ENCODE results near the gene RAB43.
"Not testable (repeated sequence)": the region's sequence is repeated elsewhere in the genome, so short reads cannot be mapped to it uniquely, and the experiment has no call there.

RAB43 gene

DNA sequence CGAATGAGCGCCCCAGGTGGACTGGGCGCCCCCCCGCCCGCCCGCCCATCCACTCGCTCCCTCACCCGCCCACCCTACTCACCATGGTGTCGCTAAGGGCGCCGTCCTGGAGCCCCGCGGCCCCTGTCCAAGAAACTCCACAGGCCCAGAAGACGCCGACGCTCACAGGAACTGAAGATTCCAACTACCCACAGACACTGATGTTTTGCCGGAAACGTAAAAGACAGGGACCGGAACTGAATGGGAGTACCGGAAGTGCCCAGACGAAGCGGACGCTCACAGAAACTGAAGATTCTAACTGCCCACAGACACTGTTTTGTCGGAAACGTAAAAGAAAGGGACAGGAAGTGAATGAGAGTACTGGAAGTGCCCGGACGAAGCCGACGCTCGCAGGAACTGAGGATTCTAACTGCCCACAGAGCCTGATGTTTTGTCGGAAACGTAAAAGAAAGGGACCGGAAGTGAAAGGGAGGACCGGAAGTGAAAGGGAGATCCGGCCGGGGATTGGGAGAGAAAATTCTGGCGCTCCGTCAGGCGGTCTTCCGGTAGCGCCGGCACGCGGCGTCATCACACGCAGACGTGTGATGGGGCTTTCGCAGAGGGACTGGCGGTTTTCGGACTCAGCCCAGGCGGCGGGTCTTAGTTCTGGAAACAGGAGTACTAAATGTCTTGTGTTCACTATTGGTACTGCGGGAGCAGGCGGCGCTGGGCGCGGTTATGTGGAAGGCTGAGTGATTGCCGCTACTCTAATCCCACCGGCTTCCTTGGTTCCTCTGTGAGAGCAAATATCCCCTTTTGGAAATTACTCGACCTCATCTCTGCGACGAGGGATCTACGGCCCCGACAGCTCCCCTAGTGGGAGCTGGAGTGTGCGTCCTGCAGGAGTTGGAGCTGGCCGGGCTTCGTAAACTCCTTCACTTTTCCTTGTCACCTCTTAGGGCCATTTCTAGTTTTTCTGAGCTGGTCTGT is 39.6 kb upstream of the RAB43 start, which contains the start of gene ISY1:
ISY1 (minus strand) TSS at position 173 of the 969 bp plus-strand sequence; CDS start at position 85, 88 bp downstream.
- peak; percentile 90 for DNase-seq
- H3K36me3 ChIP-seq (replicated peaks), result peaks cover 8% of the 10 kb centered on the region
- TF ChIP-seq CTCF (IDR thresholded peaks at IDR 0.05; ENCODE audit: low read depth, low read length, missing control alignments), result peak; percentile 93
- peak within 1 kb of the TSS; percentile 88 for H3K4me3 ChIP-seq (ENCODE audit: low read depth, low read length)
- H3K27ac ChIP-seq, result peak within 1 kb of the TSS; percentile 95
- in situ Hi-C loops (cut with HindIII; ENCODE audit: low pct_ligation_motif_present, low sequenced_read_pairs), result no loop called here
- no peaks in the 10 kb centered on the region for H3K27me3 ChIP-seq (replicated peaks)

GRCh38 chr3:129144786-129145185 is 23.2 kb upstream of the RAB43 start:
- no peaks in the 10 kb centered on the region for H3K27me3 ChIP-seq (replicated peaks)
- no peak for TF ChIP-seq CTCF (IDR thresholded peaks at IDR 0.05; ENCODE audit: low read depth, low read length, missing control alignments)
- H3K4me3 ChIP-seq (ENCODE audit: low read depth, low read length), result no peak overlapping the region
- H3K27ac ChIP-seq, result no peak overlapping the region
- DNase-seq, result no peak
- H3K36me3 ChIP-seq (replicated peaks), result peaks cover 15% of the 10 kb centered on the region
- in situ Hi-C loops (cut with HindIII; ENCODE audit: low pct_ligation_motif_present, low sequenced_read_pairs), result no loop called here

- H3K4me3 ChIP-seq (ENCODE audit: low read depth, low read length); H3K27ac ChIP-seq; H3K27me3 ChIP-seq (replicated peaks); in situ Hi-C loops (cut with HindIII; ENCODE audit: low pct_ligation_motif_present, low sequenced_read_pairs); DNase-seq: not testable (repeated sequence)
- H3K36me3 ChIP-seq (replicated peaks), result peaks cover 20% of the 10 kb centered on the region
Observed at GRCh38 chr3:129141011-129141410, 19.4 kb upstream of the RAB43 start.

DNA sequence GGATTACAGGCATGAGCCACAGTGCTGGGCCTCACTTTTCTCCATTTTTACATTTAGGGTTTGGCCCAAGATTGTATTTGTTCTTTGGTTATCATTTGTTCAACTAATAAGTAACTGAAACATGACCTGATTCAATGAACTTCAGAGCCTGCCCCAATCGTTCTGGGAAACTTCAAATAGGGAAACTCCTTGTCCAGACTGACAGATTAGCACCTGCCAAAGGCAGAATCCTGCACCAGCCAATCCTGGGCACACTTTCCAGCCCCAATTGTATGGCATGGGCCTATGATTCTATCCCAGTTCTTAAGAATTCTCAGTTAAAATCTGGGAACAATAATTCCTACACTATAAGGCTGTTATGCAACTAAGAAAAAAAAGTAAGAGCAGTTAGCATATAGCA is 18.3 kb upstream of the RAB43 start:
- TF ChIP-seq CTCF (IDR thresholded peaks at IDR 0.05; ENCODE audit: low read depth, low read length, missing control alignments), result no peak
- Histone ChIP-seq H3K4me3 (ENCODE audit: low read depth, low read length) (no peak overlapping the region), H3K27me3 (replicated peaks) (no peaks in the 10 kb centered on the region), H3K27ac (no peak overlapping the region), H3K36me3 (replicated peaks) (peaks cover 18% of the 10 kb centered on the region)
- no peak for DNase-seq
- in situ Hi-C loops (cut with HindIII; ENCODE audit: low pct_ligation_motif_present, low sequenced_read_pairs), result no loop called here

DNA sequence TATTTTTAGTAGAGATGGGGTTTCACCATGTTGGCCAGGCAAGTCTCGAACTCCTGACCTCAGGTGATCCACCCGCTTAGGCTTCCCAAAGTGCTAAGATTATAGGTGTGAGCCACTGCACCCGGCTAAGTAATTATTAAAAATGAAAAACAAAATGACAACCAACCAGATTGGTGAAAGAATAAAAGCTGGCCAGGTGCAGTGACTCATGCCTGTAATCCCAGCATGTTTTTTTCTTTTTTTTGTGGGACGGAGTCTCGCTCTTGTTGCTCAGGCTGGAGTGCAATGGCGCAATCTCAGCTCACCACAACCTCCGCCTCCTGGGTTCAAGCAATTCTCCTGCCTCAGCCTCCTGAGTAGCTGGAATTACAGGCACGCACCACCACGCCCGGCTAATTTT is 14.7 kb upstream of the RAB43 start:
- DNase-seq; H3K27me3 ChIP-seq (replicated peaks); in situ Hi-C loops (cut with HindIII; ENCODE audit: low pct_ligation_motif_present, low sequenced_read_pairs); H3K4me3 ChIP-seq (ENCODE audit: low read depth, low read length); H3K27ac ChIP-seq: not testable (repeated sequence)
- H3K36me3 ChIP-seq (replicated peaks), result peaks cover 43% of the 10 kb centered on the region

DNA sequence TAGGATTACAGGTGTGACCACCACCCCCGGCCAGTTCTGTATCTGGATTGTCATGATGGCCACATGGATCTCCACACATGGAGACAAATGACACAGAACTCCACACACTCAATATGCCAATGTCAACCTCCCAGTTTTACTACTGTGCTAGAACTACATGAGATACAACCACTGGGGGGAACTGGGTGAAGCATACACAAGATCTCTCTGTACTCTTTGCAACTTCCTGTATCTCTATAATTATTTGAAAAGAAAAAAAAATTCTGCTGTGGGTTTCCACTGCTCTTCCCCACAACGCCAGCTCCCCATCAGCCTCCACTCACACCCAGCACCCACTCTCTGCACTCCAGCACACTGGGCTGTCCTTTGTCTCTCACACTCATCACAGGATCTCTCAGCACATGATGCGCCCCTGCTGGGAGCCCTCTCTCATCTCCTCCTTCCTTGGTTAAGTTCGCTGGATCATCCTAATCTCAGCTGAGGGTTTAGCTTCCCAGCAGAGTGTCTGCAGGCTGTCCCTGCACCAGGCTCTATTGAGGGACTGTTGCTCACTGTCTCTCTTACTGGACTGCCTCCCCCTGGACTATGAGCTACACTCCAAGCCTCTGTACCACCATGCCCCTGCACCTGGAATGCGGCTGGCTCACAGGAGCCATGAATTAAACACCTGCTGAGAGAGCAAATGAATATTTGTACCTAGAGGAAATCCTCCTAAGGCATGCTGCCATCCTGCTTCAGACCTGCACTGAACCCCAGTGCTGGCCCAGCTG is 10.7 kb upstream of the RAB43 start:
- H3K36me3 ChIP-seq (replicated peaks), result peaks cover 49% of the 10 kb centered on the region
- DNase-seq, result no peak
- no peak for TF ChIP-seq CTCF (IDR thresholded peaks at IDR 0.05; ENCODE audit: low read depth, low read length, missing control alignments)
- H3K4me3 ChIP-seq (ENCODE audit: low read depth, low read length), result no peak overlapping the region
- H3K27me3 ChIP-seq (replicated peaks), result no peaks in the 10 kb centered on the region
- H3K27ac ChIP-seq, result no peak overlapping the region
- in situ Hi-C loops (cut with HindIII; ENCODE audit: low pct_ligation_motif_present, low sequenced_read_pairs), result no loop called here

Measured in brain microvascular endothelial cell (primary cell).